AG09309 (cell line): ENCODE results near the gene ESPNL.
A peak's percentile ranks its signal among the peaks of the same experiment; 100 is the strongest.

Experiments
- DNase-seq: peaks from one replicate; pipeline ENCODE4 v3.0.0-alpha.2; 2010; ENCODE audit warnings: low read depth
- H3K4me3 ChIP-seq: 2 replicates; pipeline ENCODE4 v1.5.1; 2011; ENCODE audit warnings: mild to moderate bottlenecking, low read depth, low read length, moderate library complexity; ENCODE audit not compliant: control insufficient read depth
- CTCF ChIP-seq: IDR thresholded peaks from 2 replicates; pipeline ENCODE4 v1.5.1; 2011; ENCODE audit warnings: mild to moderate bottlenecking, low read depth, low read length, inconsistent platforms; ENCODE audit not compliant: insufficient read depth, control insufficient read depth; ENCODE audit errors: missing control alignments

Gene ESPNL

GRCh38 chr2:238103465-238104225 lies 3.5 kb downstream of the ESPNL start:
- no peak for TF ChIP-seq CTCF
- no peak overlapping the region for H3K4me3 ChIP-seq
- no peak for DNase-seq

DNA sequence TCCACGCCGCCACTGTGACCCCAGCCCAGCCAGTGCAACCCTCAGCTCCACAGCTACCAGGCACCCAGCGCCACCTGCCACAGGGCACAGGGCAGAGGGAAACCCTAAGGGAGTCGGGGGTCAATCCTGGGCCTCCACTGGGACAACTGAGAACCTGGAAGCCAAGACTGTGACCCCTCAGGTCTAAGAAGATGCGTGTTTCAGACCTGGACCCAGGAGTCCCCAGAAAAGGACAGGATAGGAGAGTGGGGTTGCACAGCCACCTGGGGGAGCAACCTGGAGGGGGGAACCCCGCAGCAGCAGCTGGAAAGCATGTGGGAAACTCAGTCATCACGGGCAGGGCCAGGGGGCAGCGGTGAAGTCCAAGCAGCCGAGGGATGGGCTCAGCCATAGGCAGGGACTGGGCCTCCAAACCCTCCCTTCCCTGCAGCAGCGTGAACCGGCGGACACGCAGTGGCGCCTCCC lies 4.1 kb downstream of the ESPNL start:
- no peak for TF ChIP-seq CTCF
- no peak for DNase-seq
- H3K4me3 ChIP-seq: no peak overlapping the region

DNA sequence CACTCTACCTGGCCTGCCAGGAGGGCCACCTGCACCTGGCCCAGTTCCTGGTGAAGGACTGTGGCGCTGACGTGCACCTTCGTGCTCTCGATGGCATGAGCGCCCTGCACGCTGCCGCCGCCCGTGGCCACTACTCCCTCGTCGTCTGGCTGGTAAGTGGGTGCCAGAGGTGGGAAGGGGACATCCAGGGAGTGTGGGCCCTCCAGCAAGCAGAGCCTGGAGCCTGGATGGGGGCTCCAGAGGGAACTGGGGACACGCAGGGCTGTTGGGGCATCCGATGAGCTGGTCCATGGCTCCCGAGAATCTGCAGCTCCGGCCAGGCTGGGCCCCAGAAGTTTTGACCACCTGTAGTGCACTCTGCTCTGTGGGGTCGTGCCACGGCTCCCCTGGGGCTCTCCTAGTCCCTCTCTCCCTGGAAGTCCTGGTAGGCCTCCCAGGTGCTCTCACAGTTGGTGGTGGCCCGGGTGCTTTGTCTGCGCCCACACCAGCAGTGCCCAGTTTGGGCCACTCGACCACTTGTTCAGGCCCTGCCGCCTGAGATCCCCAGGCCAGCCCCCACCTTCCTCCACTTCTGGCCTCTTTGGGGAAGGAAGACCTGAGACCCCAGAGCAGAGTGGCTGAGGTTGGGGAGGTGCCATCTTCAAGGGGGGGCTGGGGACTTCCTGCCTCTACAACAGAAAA lies 4.7 kb downstream of the ESPNL start:
- TF ChIP-seq CTCF: no peak
- no peak overlapping the region for H3K4me3 ChIP-seq
- DNase-seq: no peak

DNA sequence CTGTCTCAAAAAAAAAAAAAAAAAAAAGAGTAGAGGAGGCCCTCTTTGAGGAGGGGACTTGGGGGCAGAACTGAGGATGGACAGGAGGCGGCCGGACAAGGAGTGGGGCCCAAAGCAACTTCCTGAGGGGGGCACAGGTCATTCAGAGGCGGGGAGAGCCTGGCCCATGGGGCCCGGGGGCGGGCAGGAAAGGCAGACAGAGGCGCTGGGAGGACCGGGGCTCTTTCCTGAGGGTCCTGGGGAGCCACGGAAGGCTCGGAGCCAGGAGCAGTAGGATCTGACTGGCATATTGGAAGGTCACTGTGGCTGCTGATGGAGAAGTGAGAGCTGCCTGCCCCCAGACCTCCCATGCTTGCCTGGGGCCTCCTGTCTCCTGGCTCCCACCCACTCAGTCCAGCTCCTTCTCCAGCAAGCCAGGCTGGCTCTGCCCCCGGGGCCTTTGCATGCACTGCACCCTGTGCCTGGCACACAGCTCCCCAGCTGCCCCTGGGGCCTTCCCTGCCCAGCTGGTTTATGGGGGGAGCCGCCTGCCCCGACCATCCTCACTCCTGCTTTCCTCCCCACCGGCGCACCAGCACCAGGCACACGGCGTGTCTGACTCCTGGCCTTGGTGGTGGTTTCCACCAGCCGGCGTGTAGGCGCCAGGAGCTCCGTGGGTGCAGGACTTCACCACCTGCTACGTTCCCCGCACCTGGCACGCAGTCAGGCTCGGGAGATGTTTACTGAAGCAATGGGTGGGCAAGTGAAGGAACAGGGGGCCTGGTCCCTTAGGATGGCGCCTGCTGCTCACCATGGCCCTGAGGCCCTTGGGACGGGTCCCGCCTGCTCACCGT lies 5.6 kb downstream of the ESPNL start:
- TF ChIP-seq CTCF: no peak
- no peak for DNase-seq
- H3K4me3 ChIP-seq: no peak overlapping the region

GRCh38 chr2:238106339-238106697 lies 6.2 kb downstream of the ESPNL start:
- H3K4me3 ChIP-seq: no peak overlapping the region
- no peak for TF ChIP-seq CTCF
- no peak for DNase-seq

DNA sequence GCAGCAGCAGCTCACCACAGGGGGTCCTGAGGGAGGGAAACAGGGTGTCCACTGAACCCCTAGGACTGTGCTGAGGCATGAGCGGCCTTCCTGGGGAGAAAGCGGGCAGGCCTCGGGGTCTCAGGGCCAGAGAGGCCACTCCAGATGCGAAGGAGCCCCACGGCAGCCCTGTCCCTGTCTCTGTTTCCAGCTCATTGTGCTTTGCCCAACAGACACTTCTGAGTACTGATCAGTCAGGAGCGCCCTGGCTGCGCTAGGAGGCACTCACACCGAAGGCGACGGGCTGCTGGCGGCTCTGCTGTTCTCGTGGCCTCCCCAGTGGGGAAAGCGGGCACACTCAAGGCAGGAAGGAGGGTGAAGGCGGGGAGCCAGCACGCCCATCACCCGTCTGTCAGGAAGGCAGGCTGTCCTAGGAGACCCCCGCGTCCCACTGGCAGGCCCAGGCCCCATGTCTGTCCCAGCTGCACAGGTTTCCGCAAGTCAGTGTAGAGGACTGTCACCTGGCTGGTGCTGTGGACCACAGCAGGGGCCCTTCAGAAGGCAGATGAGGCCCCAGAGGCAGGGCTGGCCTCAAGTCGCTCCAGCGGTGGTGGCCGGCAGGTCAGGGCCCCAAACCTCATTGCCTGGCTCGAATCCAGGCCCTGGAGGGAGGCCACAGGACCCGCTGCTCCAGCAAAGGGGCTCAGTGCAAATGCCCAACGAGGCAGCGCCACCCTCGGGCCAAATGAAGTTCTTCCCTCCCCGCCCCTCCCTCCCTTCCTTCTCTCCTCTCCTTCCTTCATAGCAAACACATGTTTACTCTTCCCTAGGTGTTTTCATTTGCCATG lies 6.8 kb downstream of the ESPNL start:
- TF ChIP-seq CTCF: peak; percentile 7
- H3K4me3 ChIP-seq: no peak overlapping the region
- DNase-seq: no peak
